HG03520 (cell line): Measurements from ENCODE around the gene FAM209A.
"Not testable (repeated sequence)": the region's sequence is repeated elsewhere in the genome, so short reads cannot be mapped to it uniquely, and the experiment has no call there.

Source experiments
- ATAC-seq: cut with Tn5 transposase; IDR thresholded peaks from one replicate; pipeline ENCODE4 v1.9.1; 2021; ENCODE audit warnings: mild to moderate bottlenecking, moderate library complexity; ENCODE audit not compliant: unreplicated experiment

FAM209A gene, protein sequence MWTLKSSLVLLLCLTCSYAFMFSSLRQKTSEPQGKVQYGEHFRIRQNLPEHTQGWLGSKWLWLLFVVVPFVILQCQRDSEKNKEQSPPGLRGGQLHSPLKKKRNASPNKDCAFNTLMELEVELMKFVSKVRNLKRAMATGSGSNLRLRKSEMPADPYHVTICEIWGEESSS

DNA sequence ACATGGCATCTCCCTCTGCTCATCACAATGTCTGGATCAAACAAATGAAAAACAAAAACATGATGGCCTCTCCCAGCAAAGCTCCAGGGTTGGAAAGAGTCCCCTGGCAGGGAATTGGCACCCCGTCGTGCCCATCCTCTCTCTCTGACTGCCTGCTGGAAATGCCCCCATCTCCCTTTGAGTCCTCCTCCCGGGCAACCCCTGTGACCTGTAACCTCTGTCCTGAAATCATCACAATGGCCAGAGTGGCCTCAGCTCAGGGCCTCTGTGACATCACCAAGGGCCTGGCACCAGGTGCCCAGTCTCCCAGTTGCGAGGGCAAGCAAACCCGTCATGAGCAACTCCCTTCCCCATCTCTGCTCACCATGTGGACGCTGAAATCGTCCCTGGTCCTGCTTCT, at the start of gene FAM209A:
Gene FAM209A (plus strand): TSS at position 301 of the 400 bp plus-strand sequence. CDS start 65 bp downstream, at position 366.
- ATAC-seq = not testable (repeated sequence)

DNA sequence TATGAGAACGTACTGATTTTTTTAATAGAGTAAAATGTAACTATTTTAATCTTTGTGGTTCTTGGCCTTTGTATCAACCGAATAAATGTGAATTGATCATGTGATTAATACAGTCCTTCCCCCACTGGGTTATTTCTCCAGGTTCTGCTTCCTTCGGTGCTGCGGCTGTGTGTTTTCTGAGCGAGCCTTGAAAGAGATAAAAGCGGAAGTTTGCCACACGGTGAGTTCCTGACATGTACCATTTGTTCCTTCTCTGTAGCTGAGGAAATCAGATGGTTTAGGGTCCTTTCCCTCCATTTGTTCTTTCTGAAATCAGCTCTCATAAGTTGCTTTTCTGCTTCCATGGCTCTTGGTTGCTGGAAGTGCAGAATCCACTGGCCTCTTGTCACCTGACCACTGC, 40.6 kb upstream of the FAM209A start:
- ATAC-seq = no peak

DNA sequence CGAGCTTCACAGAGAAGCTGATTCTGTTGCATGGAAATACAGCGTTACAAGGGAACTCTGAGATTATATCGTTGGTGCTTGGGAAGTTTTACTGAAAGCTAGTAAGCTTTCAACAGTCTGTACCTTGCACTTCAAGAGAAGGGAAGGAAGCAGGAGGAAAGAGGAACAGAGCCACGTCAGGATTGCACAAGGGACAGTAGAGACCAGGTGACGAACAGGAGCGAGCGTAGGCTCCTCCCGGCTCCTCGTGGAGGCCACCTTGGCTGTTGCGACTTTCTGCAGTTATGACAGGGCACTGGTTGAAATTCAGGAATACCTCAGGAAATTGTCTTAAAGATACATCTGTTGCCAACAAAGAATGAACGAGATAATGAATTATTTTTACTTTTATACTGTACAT, 37.3 kb upstream of the FAM209A start:
- no peak for ATAC-seq

DNA sequence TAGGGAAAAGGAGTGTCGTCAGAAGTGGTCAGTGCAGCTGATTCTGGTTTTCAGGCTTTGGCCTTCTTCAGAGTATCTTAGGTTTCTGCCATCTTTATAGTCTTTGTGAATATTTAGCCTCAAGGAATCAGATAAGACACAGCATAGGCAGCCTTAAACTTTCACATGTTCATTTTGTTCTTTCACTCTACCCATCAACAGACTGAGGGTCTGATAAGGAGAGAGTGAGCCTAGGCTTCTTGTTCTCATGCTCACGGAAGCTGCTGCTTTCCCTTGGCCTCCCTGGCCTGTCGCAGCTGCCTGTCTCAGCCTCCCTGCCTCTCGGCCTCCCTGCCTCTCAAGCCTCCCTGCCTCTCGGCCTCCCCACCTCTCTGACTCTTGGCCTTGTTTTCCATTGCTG, 36.0 kb upstream of the FAM209A start:
- ATAC-seq = no peak

DNA sequence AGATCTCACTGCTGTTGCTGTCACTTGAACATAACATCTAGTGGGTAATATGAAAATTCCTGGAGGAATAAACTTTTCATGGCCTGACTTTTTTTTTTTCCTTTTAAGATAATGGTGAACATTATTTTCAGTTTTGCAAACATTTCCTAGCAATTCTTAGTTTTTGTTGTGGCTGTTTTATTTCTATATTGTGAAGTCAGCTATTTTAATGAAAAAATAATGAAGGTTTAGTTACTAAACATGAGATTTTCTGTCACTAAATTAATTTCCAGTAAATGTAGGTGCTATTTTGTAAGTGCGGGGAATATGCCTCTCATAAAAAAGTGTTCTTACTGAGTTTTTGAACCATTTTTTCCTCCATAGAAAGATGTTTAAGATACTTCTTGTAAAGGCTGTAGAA, 23.4 kb upstream of the FAM209A start:
- ATAC-seq = no peak

DNA sequence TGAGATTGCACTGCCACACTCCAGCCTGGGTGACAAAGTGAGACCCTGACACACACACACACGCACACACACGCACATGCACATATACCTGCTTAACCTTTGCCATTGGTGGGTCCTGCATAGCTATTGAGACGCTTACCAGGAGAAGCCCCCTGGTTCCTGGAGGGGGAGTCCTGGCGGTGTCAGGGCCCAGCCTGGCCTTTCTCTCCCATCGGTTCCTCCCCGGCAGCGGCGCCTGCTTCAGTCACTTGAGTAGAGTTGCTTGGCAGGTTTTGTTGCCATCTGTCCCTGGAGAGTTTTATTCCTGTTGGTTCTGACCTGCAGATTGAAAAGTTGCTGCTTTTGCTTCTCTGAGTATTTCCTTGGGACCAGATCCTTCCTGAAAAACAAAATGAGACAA, 20.6 kb upstream of the FAM209A start:
- ATAC-seq = no peak

DNA sequence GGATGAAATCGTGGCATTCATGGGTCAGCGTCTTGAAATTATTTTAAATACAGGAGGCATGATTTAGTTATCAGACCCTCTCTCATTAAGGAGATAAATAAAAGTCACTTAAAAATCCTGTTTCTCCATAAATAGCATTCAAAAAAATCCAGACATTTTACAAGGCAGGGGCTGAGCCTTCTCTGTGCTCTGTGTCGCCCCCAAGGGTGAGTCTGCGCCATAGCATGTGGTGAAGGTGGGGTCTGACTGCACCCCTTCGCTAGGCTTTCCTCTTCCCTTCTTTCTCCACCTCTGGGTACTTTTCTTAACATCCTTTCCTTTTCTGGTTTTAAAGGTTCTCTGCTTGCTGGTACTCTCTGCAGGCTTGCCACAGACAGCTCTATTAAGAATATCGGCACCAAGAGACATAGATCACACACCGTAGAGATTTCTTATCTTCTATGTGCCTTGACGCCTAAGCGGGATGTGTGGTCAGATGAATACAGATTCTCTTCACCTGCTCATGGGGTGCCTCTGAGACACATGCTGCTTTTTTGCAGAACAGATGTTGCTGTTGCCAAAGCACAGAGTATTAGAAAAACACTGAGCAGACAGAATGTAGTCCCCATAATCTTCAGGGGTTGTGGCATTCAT, 20.1 kb upstream of the FAM209A start:
- ATAC-seq = no peak

DNA sequence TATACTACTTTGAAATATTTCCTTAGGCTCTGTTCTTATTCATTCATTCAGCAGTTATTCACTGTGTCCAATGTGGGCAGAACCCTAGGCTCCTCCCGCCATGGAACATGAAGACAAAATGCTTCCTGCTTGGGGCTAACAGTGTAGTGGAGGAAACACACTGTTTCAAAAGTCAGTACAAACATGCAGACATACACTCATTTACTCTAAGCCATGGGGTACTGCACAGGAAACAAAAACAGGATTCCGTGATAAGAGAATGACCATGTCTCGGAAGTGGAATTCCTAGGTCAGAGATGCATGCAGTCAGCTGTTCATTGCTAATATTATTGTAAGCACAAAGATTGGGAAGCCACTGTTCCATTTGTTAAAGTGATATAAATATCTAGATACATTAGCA, 18.4 kb upstream of the FAM209A start:
- ATAC-seq = no peak

DNA sequence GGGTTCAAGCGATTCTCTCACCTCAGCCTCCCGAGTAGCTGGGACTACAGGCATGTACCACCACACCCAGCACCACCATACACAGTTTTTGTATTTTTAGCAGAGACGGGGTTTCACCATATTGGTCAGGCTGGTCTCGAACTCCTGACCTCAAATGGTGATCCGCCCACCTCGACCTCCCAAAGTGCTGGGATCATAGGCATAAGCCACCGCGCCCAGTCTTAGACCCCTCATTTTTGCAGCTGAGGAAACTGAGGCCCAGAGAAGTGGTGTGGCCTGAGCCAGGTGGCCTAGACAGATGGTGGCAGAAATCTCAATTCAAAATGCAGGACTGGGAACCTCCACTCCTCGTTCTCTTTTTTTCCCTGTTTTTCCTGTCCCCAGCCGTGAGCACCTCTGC, 12.6 kb upstream of the FAM209A start:
- no peak for ATAC-seq

DNA sequence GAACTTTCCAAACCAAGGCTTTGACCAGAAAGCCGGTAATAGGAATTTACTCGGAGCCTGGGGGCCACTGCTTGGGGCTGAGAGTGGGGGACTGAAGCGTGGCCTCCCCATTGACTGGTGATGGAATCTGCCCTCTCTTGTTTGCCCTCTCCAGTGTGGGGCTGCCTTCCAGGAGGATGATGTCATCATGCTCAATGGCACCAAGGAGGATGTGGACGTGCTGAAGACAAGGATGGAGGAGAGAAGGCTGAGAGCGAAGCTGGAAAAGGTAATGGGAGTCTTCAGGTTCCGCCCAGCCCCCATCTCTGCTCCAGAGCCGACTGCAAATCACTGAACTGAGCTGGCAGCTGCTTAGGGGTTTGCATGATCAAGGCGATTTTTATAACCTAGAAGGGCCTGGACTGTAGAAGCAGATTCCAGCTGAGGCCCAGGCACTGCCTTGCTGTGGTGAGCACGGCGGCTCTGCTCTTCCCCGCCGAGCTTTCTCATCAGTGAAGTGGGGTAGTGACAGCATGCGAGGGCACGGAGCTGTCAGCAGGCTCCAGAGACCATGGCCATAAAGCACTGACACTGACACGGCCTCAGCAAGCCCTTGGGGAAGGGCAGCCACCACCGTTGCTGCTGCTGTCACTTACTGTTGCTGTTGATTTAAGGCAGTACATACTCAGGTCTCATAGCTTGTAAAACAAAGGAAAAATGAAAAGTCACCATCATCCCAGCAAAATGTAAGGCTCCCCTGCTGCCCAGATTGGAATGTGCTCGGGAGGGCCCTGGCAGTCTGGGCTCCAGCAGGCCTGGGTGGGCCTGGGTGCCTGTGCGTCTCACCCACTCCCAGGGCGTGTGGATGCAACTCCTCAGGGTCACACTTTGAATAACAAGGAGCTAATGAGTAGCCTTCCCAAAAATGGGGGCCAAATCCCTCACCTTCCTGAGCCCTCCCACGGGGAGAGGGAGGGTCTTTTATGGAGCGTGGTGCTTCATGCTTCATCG, 11.1 kb upstream of the FAM209A start:
- ATAC-seq = no peak

DNA sequence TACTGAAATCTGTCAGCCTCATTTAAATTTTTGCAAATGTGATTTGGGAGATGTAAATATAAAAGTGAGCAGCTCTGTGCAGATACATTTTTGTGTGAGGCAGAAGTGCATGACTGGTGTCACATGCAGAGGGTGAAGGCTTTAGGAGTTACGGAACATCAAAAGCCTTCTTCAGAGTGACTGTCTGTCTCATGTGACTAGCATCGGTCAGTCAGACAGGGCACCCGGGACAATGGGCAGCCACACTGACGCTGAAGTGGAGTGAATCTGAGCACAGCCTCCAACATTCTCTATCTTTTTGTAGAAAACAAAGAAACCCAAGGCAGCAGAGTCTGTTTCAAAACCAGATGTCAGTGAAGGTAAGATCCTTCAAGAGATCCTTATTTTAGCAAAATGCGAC, 7.9 kb upstream of the FAM209A start:
- ATAC-seq = no peak

DNA sequence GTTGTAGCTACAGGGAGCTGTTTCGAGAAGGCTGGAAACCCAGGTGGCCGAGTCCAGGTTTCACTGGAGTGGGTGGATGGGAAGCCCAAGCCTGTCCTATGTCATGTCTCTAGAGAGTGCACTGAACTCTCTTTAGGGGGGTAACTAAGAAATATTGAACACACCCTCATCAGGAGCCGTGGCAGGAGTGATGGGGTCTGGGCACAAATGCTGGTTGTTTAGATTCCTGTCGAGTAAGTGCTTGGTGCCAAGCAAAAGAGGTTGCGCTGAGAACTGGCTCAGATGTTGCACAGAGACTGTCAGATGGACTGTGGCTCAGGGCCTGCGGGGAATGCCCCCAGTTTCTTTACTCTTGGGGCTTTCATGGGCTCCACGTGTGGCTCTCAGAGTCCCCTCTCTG, 7.3 kb upstream of the FAM209A start:
- no peak for ATAC-seq

DNA sequence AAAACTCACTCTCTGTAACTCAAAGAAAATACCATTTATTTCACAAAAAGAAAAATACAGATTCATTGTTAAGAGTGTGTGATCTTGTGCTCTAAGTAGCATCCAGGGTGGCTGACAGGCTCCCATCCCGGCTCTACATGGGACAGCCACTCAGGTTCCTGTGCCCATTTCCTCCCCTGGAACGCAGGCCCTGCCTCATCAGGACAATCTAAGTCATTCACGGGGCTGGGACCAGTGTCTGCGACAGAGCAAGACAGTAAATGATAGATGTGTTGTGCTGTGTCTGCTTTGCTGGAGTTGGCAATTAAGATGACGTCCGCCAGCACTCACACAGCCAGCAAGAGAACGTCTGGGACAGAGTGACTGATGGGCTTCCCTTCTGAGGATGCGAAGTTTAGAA, 6.9 kb upstream of the FAM209A start:
- no peak for ATAC-seq

DNA sequence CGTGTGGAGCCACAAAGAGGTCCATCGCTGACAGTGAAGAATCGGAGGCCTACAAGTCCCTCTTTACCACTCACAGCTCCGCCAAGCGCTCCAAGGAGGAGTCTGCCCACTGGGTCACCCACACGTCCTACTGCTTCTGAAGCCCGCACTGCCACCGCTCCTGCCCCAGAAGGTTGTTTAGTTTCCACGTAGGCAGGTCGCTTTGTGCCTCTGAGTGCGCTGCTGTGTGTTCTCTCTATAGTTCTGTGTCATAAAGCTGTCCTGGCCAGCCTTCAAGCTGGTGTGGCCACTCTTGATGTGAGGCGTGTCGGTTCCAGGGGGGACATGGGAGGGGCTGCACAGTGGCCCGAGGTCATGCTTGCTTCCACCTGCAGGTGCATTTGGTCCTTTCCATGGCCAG, 6.4 kb upstream of the FAM209A start:
- ATAC-seq = no peak

DNA sequence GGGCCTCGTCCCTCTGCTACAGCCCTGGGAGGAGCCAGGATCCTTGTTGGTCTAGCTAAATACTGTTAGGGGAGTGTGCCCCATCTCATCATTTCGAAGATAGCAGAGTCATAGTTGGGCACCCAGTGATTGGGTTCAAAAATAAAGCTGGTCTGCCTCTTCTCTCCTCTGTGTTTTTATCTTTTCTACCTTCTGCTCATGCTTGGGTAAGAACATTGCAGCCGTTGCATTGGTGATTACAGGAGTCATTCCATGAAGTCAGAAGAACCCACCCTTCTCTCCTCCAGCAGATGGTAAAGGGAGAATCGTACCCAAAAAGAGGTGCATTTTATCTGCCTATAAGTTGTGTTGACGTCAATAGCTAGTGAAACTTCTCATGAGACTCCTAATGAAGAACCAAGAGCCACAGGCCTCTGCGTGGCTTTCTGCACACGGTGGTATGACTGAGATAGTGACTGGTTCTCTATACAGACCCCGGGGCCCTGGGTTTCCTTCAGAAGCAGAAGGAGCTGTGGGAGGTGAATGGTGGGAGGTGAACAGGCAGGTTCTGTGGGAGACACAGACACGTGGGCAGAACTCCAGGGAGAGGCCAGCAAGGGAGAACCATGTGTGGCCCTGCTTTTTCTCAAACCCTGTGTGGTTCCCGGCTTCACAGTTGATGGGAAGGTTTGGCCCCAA, 5.7 kb upstream of the FAM209A start:
- ATAC-seq = no peak

DNA sequence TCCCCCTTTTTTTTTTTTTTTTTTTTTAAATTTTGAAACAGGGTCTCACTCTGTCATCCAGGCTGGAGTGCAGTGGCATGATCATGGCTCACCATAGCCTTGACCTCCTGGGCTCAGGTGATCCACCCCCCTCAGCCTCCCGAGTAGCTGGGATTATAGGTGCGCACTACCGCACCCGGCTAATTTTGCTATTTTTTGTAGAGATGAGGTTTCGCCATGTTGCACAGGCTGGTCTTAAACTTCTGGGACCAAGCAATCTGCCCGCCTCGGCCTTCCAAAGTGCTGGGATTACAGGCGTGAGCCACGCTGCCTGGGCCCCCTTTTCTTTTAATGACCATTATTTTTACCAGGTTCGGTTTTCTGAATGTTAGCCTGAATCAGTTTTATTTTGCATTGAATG, 5.0 kb upstream of the FAM209A start:
- no peak for ATAC-seq

DNA sequence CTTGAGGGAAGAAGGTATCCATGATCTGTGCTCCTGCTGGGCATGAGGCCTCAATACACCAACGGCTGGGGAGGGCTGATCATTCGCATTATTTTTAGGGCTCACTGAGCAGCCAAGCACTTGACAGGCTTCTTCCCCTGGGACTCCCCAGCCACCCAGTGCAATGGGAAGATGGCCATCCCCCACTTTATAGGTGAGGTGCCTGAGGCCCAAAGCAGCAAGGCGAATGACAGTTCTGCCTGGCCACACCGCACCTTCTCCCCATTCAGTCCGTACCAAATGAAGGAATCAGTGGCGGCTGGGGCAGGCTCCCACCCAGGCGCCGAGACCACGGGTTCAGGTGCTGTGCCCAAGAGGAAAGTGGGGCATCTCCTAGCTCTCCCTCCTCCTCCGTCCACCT, 4.4 kb upstream of the FAM209A start:
- ATAC-seq = no peak

DNA sequence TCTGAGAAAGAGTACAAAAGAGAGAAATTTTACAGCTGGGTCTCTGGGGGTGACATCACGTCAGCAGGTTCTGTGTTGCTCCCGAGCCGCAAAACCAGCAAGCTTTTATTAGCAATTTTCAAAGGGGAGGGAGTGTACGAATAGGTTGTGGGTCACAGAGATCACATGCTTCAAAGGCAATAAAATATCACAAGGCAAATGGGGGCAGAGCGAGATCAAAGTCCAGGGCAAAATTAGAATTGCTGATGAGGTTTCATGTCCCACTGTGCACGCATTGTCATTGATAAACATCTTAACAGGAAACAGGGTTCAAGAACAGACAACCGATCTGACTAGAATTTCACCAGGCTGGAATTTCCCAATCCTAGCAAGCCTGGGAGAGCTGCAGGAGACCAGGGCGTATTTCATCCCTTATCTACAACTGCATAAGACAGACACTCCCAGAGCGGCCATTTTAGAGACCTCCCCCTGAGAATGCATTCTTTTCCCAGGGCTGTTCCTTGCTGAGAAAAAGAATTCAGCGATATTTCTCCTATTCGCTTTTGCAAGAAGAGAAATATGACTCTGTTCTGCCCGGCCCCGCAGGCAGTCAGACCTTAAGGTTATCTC, 3.7 kb upstream of the FAM209A start:
- ATAC-seq = not testable (repeated sequence)

DNA sequence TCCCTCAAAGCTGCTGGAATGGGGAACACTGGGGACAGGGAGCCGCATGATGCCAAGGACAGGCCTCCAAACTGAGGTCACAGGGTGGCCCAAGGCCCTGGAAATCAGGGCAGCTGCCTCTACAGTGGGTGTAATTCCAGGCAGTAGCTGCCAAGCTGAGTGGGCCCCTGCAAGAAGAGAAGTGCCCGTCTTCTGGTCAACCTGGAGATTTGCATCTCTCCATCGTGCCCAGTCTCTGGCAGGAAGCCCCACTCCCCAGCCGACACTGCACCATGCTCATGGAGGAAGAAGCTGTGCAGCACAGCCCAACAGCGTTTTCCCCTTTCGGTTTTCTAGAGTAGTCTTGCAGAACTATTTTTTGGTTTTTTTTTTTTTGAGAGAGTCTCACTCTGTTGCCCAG, 2.2 kb upstream of the FAM209A start:
- no peak for ATAC-seq

DNA sequence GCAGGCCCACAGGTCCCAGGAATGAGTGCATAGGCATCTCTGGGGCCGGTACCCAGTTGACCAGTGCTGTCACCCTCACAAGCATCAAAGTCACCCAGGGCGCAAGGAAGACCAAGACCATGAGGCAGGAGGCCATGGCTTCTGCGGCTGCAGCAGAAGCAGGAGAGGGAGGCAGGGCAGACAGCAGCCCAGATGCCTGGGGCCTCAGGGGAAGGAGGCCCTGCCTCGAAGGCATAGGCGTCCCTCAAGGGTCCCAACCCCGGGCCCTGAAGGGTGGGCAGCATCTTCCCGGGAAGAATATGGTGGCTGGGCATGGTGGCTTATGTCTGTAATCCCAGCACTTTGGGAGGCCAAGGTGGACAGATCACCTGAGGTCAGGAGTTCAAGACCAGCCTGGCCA, 3.0 kb downstream of the FAM209A start:
- ATAC-seq = no peak

DNA sequence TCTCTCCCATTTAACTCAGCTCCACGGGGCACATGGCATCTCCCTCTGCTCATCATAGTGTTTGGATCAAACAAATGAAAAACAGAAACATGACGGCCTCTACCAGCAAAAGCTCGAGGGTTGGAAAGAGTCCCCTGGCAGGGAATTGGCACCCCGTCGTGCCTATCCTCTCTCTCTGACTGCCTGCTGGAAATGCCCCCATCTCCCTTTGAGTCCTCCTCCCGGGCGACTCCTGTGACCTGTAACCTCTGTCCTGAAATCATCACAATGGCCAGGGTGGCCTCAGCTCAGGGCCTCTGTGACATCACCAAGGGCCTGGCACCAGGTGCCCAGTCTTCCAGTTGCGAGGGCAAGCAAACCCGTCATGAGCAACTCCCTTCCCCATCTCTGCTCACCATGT, 8.4 kb downstream of the FAM209A start, which contains the start of gene FAM209B:
Gene FAM209B (plus strand): TSS at position 301 of the 400 bp plus-strand sequence. CDS start 96 bp downstream, at position 397.
- ATAC-seq = not testable (repeated sequence)
